NOMO-1 treated with DMSO at 0.1 percent for 48 hours (cell line): ENCODE measurements around the gene RGS12.
A peak's percentile ranks its signal among the peaks of the same experiment; 100 is the strongest.

ENCODE experiments used
- DNase-seq: peaks from one replicate; lab custom pipeline; 2025; ENCODE audit not compliant: unreplicated experiment; lab: John Stamatoyannopoulos, UW

Gene RGS12

GRCh38 chr4:3269991-3270611, 22.7 kb upstream of the RGS12 start:
- no peak for DNase-seq

DNA sequence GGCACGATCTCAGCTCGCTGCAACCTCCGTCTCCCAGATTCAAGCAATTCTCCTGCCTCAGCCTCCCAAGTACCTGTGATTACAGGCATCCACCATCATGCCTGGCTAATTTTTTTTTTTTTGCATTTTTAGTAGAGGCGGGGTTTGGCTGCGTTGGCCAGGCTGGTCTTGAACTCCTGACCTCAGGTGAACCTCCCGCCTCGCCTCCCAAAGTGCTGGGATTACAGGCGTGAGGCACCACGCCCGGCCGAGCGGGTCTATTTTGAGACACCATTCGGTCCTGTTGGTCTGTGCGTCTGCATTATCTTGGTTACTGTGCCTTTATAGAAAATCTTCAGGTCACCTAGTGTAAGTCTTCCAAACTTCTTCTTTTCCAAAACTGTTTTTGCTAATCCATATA, 21.7 kb upstream of the RGS12 start:
- DNase-seq: no peak

GRCh38 chr4:3276986-3277385, 15.8 kb upstream of the RGS12 start:
- DNase-seq: no peak

- DNase-seq: no peak
Measured at GRCh38 chr4:3280466-3280865, 12.4 kb upstream of the RGS12 start.

- no peak for DNase-seq
Measured at GRCh38 chr4:3283483-3283882, 9.3 kb upstream of the RGS12 start.

GRCh38 chr4:3283916-3284315, 8.9 kb upstream of the RGS12 start:
- no peak for DNase-seq

- DNase-seq: no peak
Measured at GRCh38 chr4:3284734-3285557, 7.9 kb upstream of the RGS12 start.

GRCh38 chr4:3285558-3286334, 7.1 kb upstream of the RGS12 start:
- peak; percentile 95 for DNase-seq

DNA sequence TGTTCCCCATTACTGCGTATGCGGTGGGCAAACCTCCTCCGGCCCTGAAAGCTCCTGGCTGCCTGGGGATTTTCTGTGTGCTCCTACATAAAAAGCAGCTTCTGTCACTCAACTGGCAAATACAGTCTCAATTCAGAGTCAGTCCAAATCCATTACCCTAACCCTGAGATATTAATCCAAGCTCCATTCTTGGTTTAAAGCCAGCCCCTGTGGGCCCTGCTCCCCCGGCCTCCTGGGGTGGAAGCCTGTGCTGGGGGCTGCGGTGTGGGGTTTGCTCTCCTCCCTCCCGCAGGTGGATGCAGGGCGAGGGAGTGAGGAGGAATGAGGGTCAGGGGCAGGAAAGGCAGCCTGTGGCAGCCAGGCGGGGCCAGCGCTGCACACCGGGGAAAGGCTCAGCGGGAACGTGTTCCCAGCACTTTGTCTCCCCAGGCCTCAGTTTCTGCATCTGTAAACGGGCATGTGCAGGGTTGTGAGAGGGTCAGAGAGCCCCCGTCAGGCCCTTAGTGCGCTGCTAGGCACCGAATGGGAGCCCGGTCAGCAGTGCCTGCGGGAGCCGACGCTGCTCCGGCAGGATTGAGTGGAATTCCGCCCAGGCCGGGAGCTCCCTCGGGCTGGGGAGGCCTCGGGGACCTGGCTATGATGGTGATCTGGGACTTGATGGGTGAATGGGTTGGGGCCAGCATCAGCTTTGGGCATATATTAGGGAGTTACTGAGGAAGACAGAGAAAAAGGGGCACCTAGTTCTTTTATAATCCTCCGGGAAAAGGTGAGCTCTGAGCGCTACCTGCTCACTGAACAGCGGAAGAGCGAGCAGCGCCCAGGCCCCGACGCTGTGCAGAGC, 6.3 kb upstream of the RGS12 start:
- no peak for DNase-seq

- no peak for DNase-seq
Measured at GRCh38 chr4:3287271-3287971, 5.4 kb upstream of the RGS12 start.

GRCh38 chr4:3287972-3288570, 4.8 kb upstream of the RGS12 start:
- no peak for DNase-seq

DNA sequence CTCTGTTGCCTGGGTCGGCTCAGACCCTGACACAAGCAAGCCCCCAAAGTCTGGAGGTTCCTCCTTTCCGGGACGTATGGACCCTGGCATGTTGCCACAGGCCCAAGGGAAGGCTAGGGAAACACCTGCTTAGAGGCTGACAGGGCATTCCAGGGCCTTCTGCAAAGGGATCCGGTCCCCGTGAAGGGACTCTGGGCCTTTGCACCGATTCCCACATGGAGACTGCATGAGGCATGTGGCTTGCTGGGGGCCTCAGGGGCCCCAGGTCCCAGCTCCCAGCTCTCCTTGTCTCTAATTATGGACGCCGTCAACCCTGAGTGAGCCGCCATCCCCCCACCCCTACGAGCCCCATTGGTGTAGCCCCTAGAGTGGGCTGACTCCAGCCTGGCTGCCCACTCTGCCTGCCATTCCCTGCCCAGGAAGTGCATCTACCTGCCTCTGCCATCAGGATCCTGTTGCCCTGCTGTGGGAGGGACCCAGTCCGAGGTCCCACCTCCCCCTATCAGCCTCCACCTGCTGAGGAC, 4.2 kb upstream of the RGS12 start:
- no peak for DNase-seq

DNA sequence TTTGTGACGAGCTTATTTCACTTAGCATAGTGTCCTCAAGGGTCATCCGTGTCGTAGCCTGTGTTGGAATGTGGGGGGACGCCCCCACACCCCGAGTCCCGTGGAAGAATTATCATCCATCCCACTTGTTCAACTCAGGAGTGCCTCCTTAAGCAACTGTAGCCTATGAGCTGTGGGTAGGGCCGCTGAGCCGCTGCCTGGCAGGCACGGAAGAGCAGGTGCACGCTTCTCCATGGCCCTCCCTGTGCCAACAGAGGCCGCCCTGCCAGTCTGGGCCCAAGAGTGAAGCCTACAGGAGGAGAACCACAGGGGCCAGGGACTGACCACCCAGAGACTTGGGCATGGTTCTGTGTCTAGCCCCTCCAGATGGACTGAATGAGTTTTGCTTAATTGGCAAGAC, 2.3 kb upstream of the RGS12 start:
- DNase-seq: no peak

- DNase-seq: no peak
Measured at GRCh38 chr4:3290889-3291321, 1.9 kb upstream of the RGS12 start.

DNA sequence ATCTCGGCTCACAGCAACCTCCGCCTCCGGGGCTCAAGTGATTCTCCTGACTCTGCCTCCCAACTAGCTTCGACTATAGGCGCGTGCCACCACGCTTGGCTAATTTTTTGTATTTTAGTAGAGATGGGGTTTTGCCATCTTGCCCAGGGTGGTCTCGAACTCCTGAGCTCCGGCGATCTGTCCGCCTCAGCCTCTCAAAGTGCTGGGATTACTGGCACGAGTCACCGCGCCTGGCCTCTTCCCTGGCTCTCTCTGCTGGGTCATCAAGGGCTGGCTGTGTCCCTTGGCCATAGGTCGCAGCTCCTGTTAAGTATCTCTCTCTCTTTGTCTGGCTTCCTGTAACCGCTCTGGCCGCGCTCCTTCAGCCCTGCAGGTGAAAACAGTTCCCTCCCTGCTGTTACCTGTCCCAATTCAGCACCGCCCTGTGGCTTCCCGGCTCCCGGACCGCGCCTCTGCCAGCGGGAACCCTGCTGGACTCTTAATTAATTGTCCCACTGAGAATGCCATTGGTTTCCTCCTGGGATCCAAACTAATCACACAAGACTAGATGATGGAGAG, 1.3 kb upstream of the RGS12 start:
- no peak for DNase-seq

- peak; percentile 21 for DNase-seq
Measured at GRCh38 chr4:3291969-3292570, 751 bp upstream of the RGS12 start.

- no peak for DNase-seq
Measured at GRCh38 chr4:3293401-3294391, 875 bp downstream of the RGS12 start.
